ENCODE results near the gene PAQR8. TPM values are rescaled to one million over a fixed set of nuclear protein-coding genes. Genes with fewer than 3 reads are reported as not detected.

The PAQR8 gene
- total RNA-seq, 1 experiment from 2014 or later, result 3.0 TPM

GRCh38 chr6:52390361-52390727 lies 28.4 kb downstream of the PAQR8 start:
- Histone ChIP-seq H2AFZ (ENCODE audit: low read length) (no peak overlapping the region), H3K27ac (ENCODE audit: insufficient read length, low read depth, low read length) (no peak overlapping the region), H2BK12ac (ENCODE audit: insufficient read length, low read depth, low read length) (no peak overlapping the region), H2BK120ac (ENCODE audit: low read depth, low read length, poor library complexity, severe bottlenecking) (no peak overlapping the region), H4K91ac (ENCODE audit: insufficient read length, low read depth, low read length) (no peak overlapping the region), H4K8ac (replicated peaks; ENCODE audit: insufficient read length, low read depth, low read length) (no peak overlapping the region), H2AK5ac (ENCODE audit: insufficient read length, low read length) (no peak overlapping the region), H3K9me3 (ENCODE audit: control insufficient read depth, low read depth, low read length) (peaks cover 8% of the 10 kb centered on the region), H4K5ac (ENCODE audit: insufficient read length, low read depth, low read length) (no peak overlapping the region), H3K23ac (ENCODE audit: insufficient read length, low read depth, low read length) (no peak overlapping the region), H2BK20ac (ENCODE audit: low read depth, low read length, poor library complexity, severe bottlenecking) (no peak overlapping the region), H3K23me2 (ENCODE audit: insufficient read length, low read depth, low read length, poor library complexity, severe bottlenecking) (no peaks in the 10 kb centered on the region), H3K4me2 (ENCODE audit: insufficient read depth, insufficient read length, low read length) (no peak overlapping the region), H3K4me1 (ENCODE audit: insufficient read depth, low read length) (no peaks in the 10 kb centered on the region; the same call in 1 of the 2 replicates), H3K79me2 (ENCODE audit: insufficient read depth, low read length) (no peaks in the 10 kb centered on the region), H3T11ph (ENCODE audit: low read length) (no peak overlapping the region), H4K20me1 (ENCODE audit: control insufficient read depth, insufficient read depth, insufficient read length) (no peaks in the 10 kb centered on the region), H2BK5ac (ENCODE audit: insufficient read length, low read length) (no peak overlapping the region), H3K9ac (ENCODE audit: extremely low read depth, insufficient read length, low read length) (no peak overlapping the region), H3K56ac (ENCODE audit: insufficient read length, low read depth, low read length) (no peak overlapping the region), H2BK15ac (ENCODE audit: low read depth, low read length) (no peak overlapping the region), H3K27me3 (ENCODE audit: insufficient read depth, low read length) (no peaks in the 10 kb centered on the region), H3K4ac (ENCODE audit: low read depth, low read length) (no peak overlapping the region), H3K79me1 (ENCODE audit: insufficient read depth, low read depth, low read length, poor library complexity, severe bottlenecking) (no peaks in the 10 kb centered on the region), H3K18ac (ENCODE audit: insufficient read length, low read depth, low read length) (no peak overlapping the region), H3K14ac (ENCODE audit: insufficient read depth, low read length) (no peak overlapping the region)
- TF ChIP-seq CTCF (conservative IDR thresholded peaks at IDR 0.05), result no peak
- no peak overlapping the region for H3K27ac Mint-ChIP-seq
- DNase-seq, result no peak
- no peaks in the 10 kb centered on the region for H3K27me3 Mint-ChIP-seq (ENCODE audit: low read depth)
- no peaks in the 10 kb centered on the region for H3K4me1 Mint-ChIP-seq
- H3K9me3 Mint-ChIP-seq, result peaks cover 8 to 17% of the 10 kb centered on the region in 2 experiments; a peak in 4 of 5 replicates
- no peak overlapping the region for H3K4me3 Mint-ChIP-seq
- peaks cover 3 to 9% (median 7%) of the 10 kb centered on the region in 3 experiments; a peak in 5 of 7 replicates for H3K36me3 Mint-ChIP-seq (ENCODE audit: insufficient read depth in 1 of 3, low read depth in 3 of 3)
- no CpG with 5 or more reads among the region's 4 CpGs for WGBS (ENCODE audit: extremely low coverage, insufficient read length, low lambda C conversion rate)

Data from H9 (cell line).